HFFc6 (cell line): ENCODE data around the gene PLIN3. TPM values are rescaled to one million over a fixed set of nuclear protein-coding genes. Genes with fewer than 3 reads are reported as not detected.
"Not testable (repeated sequence)": the region's sequence is repeated elsewhere in the genome, so short reads cannot be mapped to it uniquely, and the experiment has no call there.

Source experiments
- DNase-seq: peaks from one replicate; pipeline ENCODE4 v3.0.0-alpha.2; 2018
- H3K27ac Mint-ChIP-seq: 2 replicates; pipeline ENCODE4 v1.8.0; 2020; ENCODE audit warnings: mild to moderate bottlenecking, mixed read lengths
- H3K27me3 Mint-ChIP-seq: 2 replicates; pipeline ENCODE4 v1.8.0; 2021; ENCODE audit warnings: mild to moderate bottlenecking, moderate library complexity, mixed read lengths; ENCODE audit not compliant: insufficient read depth
- H3K36me3 Mint-ChIP-seq: 2 replicates; pipeline ENCODE4 v1.8.0; 2021; ENCODE audit warnings: low read depth, mixed read lengths
- H3K4me1 Mint-ChIP-seq: 2 replicates; pipeline ENCODE4 v1.8.0; 2020; ENCODE audit warnings: low read depth, mixed read lengths
- H3K4me3 Mint-ChIP-seq: 2 replicates; pipeline ENCODE4 v1.8.0; 2020; ENCODE audit warnings: mild to moderate bottlenecking, moderate library complexity, mixed read lengths
- H3K9me3 Mint-ChIP-seq: 2 replicates; pipeline ENCODE4 v1.8.0; 2020; ENCODE audit warnings: mild to moderate bottlenecking, mixed read lengths
- total RNA-seq, 6 experiments: library from RNA; stranded (reverse); fragmentation: NEBNext Ultra II Directional; extraction: Animal tissue kit (Norgen Biotek cat#: 25700); gene quantifications; 2 replicates in 1 of 6; 3 replicates in 5 of 6; pipeline ENCODE4 v1.2.3, GENCODE V29; 2021
- TF ChIP-seq, protein P1 (sequence below): fragments of 200-600 bp; sonication (generic); IDR thresholded peaks from 2 replicates; pipeline ENCODE4 v1.5.0; 2021; ENCODE audit warnings: antibody characterized with exemption, mild to moderate bottlenecking

Gene PLIN3
- total RNA-seq, 6 experiments from 2014 or later, result 250 to 300 (median 266) TPM

DNA sequence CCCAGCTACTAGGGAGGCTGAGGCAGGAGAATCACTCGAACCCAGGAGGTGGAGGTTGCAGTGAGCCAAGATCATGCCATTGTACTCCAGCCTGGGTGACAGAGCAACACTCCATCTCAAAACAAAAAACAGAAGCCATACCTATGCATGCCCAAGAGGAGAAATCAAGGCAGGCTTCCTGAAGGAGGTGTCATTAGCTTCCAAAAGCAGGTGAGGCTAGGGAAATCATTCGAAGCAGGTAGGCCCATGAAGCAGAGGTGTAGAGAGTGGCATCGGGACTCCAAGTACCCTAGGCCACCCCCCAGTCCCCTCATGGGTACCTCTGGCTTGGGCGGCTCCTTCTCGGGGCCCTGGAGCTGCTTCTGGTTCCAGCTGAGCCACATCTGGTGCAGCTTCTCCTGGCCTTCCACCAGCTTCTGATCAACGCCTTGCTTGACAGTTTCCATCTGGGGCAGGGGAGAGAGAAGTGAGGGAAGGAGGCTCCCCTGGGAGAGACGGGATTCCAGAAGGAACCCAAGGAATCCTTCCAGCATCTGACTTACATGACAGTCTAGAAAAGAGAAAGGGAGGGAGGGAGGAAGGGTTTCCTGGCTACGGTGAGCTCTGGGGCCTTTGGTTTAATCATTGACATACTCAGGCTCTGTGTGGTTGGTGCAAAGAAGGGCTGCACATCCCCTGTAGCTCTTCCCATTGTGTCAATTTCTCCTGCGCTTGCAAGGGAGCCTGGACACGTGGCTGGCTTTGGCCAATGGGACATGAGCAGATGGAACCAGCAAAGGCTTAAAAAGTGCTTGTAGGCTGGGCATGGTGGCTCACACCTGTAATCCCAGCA, 22.9 kb downstream of the PLIN3 start:
- Mint-ChIP-seq H3K36me3 (peaks cover 42% of the 10 kb centered on the region), H3K4me3 (no peak overlapping the region), H3K4me1 (peaks cover 10% of the 10 kb centered on the region), H3K27ac (no peak overlapping the region; the same call in 1 of the 2 replicates), H3K9me3 (no peaks in the 10 kb centered on the region), H3K27me3 (peaks cover 7% of the 10 kb centered on the region)
- DNase-seq, result no peak
- TF ChIP-seq, protein P1, sequence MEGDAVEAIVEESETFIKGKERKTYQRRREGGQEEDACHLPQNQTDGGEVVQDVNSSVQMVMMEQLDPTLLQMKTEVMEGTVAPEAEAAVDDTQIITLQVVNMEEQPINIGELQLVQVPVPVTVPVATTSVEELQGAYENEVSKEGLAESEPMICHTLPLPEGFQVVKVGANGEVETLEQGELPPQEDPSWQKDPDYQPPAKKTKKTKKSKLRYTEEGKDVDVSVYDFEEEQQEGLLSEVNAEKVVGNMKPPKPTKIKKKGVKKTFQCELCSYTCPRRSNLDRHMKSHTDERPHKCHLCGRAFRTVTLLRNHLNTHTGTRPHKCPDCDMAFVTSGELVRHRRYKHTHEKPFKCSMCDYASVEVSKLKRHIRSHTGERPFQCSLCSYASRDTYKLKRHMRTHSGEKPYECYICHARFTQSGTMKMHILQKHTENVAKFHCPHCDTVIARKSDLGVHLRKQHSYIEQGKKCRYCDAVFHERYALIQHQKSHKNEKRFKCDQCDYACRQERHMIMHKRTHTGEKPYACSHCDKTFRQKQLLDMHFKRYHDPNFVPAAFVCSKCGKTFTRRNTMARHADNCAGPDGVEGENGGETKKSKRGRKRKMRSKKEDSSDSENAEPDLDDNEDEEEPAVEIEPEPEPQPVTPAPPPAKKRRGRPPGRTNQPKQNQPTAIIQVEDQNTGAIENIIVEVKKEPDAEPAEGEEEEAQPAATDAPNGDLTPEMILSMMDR, result no peak

DNA sequence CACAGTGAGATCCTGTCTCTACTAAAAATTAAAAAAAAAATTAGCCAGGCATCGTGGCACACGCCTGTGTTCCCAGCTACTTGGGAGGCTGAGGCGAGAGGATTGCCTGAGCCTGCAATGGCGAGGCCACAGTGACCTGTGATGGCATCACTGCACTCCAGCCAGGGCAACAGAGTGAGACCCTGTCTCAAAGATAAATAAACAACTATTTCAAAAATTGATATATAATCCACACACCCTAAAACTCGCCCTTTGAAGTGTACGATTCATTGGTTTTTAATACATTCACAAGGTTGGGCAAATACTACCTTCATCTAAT, 23.9 kb downstream of the PLIN3 start:
- no peak for DNase-seq
- Mint-ChIP-seq H3K36me3 (peaks cover 49% of the 10 kb centered on the region), H3K4me3 (no peak overlapping the region), H3K27me3 (peaks cover 7% of the 10 kb centered on the region), H3K27ac (peak overlapping the region; percentile 38; the same call in 1 of the 2 replicates), H3K9me3 (no peaks in the 10 kb centered on the region), H3K4me1 (peaks cover 10% of the 10 kb centered on the region)
- TF ChIP-seq, protein P1, result no peak

DNA sequence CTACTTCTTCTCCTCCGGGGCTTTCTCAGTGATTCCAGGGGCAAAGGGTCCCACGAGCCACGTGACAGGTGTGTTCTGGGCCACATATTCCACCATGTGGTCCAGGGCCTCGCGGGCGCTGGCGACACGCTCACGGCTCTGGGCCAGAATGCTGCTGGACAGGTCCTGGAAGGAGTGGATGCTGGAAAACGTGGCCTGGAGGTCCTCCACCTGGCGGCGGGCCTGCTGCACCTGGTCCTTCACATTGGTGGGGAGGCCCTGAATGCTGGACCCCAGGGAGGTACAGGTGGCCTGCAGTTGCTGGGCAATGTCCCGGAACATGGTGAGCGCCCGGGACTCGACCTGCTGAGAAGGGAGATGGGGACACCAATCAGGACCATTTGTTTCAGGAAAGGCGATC, 28.3 kb downstream of the PLIN3 start:
- peaks cover 8% of the 10 kb centered on the region for H3K27me3 Mint-ChIP-seq
- H3K4me1 Mint-ChIP-seq, result peaks cover 10% of the 10 kb centered on the region
- TF ChIP-seq, protein P1, result no peak
- DNase-seq, result no peak
- H3K4me3 Mint-ChIP-seq, result no peak overlapping the region
- H3K9me3 Mint-ChIP-seq, result no peaks in the 10 kb centered on the region
- H3K27ac Mint-ChIP-seq, result no peak overlapping the region
- H3K36me3 Mint-ChIP-seq, result peaks cover 50% of the 10 kb centered on the region

DNA sequence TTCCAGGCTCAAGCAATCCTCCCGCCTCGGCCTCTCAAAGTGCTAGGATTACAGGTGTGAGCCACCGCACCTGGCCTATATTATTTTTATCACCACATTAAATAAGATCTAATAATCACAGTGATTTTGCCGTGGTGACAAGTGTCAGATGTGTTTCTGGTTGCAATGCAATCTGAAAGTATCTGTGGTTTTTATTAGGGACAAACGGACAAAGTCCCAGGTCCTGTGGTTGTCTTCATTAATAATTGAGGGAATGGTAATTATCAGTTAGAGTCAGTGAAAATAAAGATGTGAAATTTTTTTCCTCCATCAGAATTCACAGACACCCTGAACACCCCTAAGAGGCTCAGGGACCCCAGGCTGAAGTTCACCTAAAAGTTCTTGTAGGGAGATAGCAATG, 34.7 kb downstream of the PLIN3 start:
- DNase-seq, result no peak
- Mint-ChIP-seq H3K27me3 (peaks cover 1% of the 10 kb centered on the region; the same call in 1 of the 2 replicates), H3K36me3 (peaks cover 11% of the 10 kb centered on the region; the same call in 1 of the 2 replicates), H3K4me3 (peak overlapping the region; percentile 52; the same call in 1 of the 2 replicates), H3K4me1 (peaks cover 19% of the 10 kb centered on the region), H3K9me3 (no peaks in the 10 kb centered on the region), H3K27ac (no peak overlapping the region)
- TF ChIP-seq, protein P1, result no peak

DNA sequence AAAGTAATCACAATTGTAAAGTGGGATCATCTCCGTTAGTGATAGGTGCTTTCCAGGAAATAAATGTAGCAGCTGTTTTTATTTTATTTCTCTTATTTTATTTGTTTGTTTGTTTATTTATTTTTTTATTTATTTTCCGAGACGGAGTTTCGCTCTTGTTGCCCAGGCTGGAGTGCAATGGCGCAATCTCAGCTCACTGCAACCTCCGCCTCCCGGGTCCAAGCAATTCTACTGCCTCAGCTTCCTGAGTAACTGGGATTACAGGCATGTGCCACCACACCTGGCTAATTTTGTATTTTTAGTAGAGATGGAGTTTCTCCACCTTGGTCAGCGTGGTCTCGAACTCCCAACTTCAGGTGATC, 35.5 kb downstream of the PLIN3 start:
- DNase-seq, H3K27me3 Mint-ChIP-seq, H3K9me3 Mint-ChIP-seq, H3K36me3 Mint-ChIP-seq: not testable (repeated sequence)
- peak overlapping the region; percentile 87 for H3K4me3 Mint-ChIP-seq
- peak overlapping the region; percentile 77 for H3K27ac Mint-ChIP-seq
- peaks cover 21% of the 10 kb centered on the region for H3K4me1 Mint-ChIP-seq

DNA sequence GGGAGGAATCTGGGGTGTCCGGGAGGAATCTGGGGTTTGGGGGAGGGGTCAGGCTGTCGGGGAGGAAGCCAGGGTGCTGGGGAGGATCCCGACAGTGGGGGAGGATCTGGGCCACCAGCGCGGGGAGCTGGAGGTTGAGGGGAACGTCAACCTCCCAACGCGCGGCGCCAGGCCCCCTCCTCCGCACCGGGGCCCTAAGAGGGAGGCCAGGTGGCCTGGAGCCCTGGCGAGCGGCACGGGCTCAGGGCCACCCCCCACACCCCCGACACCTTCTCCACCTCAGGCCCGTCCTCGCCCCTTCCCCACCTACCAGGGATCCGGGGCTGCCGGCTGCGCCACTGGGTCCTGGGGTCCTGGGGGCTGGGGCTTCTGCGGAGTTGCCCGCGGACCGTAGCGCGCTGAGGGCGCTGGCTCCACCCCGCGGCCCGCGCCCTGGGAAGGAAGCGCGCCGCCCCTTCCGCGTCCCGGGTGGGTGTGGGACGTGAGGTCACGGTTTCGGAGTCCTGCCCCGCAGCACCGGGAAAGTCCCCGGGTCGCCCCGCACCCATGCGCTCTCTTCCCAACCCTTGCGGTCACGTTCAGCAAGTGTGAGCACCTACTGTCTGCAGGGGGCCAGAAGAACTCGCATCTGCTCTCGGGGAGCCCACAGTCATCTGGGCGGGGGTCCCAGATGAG, 36.0 kb downstream of the PLIN3 start, which contains the start of gene TICAM1:
TSS of gene TICAM1 (minus strand) at position 409 of the 675 bp plus-strand sequence. CDS start 13,335 bp downstream, outside the sequence.
- peaks cover 5% of the 10 kb centered on the region; the same call in 1 of the 2 replicates for H3K36me3 Mint-ChIP-seq
- H3K9me3 Mint-ChIP-seq, result no peaks in the 10 kb centered on the region
- peak within 1 kb of the TSS; percentile 77 for H3K27ac Mint-ChIP-seq

More for the DNA sequence above, 36.0 kb downstream of the PLIN3 start, which contains the start of gene TICAM1:
- TF ChIP-seq, protein P1, result peak; percentile 30; the same call in 1 of the 2 replicates
- DNase-seq, result peak; percentile 40
- H3K4me1 Mint-ChIP-seq, result peaks cover 21% of the 10 kb centered on the region
- H3K4me3 Mint-ChIP-seq, result peak within 1 kb of the TSS; percentile 87
- H3K27me3 Mint-ChIP-seq, result no peaks in the 10 kb centered on the region
